ENCODE measurements around the gene GPR137C.

DNA sequence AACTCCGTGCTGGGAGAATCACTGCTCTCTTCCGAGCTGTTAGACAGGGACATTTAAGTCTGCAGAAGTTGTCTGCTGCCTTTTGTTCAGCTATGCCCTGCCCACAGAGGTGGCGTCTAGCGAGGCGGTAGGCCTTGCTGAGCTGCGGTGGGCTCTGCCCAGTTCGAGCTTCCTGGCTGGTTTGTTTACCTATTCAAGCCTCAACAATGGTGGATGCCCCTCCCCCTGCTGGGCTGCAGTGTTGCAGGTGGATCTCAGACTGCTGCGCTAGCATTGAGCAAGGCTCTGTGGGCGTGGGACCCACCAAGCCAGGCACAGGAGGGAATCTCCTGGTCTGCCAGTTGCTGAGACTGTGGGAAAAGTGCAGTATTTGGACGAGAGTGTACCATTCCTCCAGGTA, 43.7 kb downstream of the GPR137C start:
- TF ChIP-seq CTCF (IDR thresholded peaks at IDR 0.05) = no peak
- TF ChIP-seq POLR2A (IDR thresholded peaks at IDR 0.05) = no peak

Data from uterus (tissue), 2 donors.